Measurements from ENCODE around the gene SLC35A3.
"Not testable (repeated sequence)": the region's sequence is repeated elsewhere in the genome, so short reads cannot be mapped to it uniquely, and the experiment has no call there.

Gene SLC35A3

GRCh38 chr1:99969729-99970621 is at the start of gene SLC35A3:
Gene SLC35A3, plus strand, starts transcription at chr1:99969996. Its CDS starts 23,559 bp downstream, at chr1:99993555.
- DNase-seq, result peak; percentile 83

DNA sequence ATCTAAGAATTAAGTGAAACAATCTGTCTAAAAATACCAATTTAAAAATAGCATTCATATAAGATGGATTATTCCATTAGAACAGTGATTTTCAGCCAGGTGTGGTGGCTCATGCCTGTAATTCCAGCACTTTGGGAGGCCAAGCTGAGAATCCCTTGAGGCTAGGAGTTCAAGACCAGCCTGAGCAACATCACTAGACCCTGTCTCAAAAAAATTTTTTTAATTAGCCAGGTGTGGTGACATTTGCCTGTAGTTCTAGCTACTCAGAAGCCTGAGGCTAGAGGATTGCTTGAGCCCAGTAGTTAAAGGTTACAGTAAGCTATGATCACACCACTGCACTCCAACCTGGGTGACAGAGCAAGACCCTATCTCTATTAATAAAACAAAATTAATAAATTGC is 35.0 kb upstream of the SLC35A3 start:
- no peak for DNase-seq

- no peak for DNase-seq
These were observed 34.3 kb upstream of the SLC35A3 start for GRCh38 chr1:99935534-99935933.

- DNase-seq, result no peak
These were observed 33.7 kb upstream of the SLC35A3 start for GRCh38 chr1:99936071-99936470.

- no peak for DNase-seq
These were observed 27.1 kb upstream of the SLC35A3 start for GRCh38 chr1:99942723-99943122.

GRCh38 chr1:99943223-99943794 is 26.5 kb upstream of the SLC35A3 start:
- DNase-seq, result no peak

DNA sequence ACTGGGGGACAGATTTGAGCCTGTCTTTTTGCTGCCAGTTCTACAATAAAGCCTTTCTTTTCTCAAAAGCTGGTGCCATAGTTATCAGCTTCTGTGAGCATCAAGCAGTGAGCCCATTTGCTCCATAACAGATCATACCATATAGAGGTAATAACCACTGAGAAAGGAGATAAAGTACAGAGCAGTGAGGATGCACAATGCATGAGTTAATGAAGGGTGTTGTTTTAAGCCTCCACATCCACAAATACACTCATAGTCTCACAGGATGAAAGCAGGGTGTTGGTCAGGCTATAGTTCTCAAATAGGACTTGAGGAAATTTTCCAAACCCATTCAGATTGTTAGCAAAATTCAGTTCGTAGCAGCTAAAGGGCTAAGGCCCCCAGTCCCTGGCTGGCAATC is 25.6 kb upstream of the SLC35A3 start:
- no peak for DNase-seq

DNA sequence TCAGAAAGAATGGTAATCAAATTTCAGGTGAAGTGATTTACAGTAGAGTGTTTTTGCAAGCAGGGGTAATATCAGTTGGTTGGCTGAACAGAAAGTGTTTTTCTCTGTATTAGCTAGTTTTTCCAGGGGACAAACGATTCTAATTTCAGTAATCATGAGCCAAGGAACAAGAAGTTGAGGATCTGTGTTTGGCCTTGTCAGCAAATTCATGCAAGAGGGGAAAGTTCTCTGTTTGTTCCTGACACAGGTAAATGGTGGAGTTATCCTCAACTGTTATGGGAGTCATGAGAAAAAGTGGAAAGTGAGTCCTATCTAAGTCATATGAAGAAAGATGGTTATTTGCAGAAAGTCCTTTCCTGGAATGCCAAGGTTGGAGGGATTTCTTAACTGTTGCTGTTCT is 24.6 kb upstream of the SLC35A3 start:
- no peak for DNase-seq

DNA sequence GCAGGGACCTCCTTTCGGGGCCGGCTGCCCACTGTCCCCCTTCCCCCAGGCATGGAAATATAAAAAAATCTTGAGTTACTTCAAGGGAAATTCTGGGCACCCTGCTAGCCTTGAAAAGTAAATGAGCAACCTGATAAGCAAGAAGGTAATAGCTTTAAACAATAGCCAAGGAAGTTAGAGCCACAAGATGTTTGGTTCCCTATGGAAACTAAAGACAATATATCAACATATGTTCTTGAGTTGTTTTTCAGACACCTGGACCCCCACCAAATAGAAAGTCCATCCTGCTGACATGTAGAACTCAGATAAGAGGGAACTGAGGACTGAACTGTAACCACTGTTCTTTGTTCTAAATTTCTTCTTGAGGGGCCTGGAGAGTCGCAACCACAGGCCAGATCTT is 19.3 kb upstream of the SLC35A3 start:
- DNase-seq, result no peak

- DNase-seq, result no peak
These were observed 17.3 kb upstream of the SLC35A3 start for GRCh38 chr1:99952522-99952921.

- no peak for DNase-seq
These were observed 14.4 kb upstream of the SLC35A3 start for GRCh38 chr1:99955375-99955774.

GRCh38 chr1:99956755-99957154 is 13.0 kb upstream of the SLC35A3 start:
- DNase-seq, result no peak

- no peak for DNase-seq
These were observed 12.0 kb upstream of the SLC35A3 start for GRCh38 chr1:99957818-99958217.

GRCh38 chr1:99959189-99959705 is 10.5 kb upstream of the SLC35A3 start:
- not testable (repeated sequence) for DNase-seq

GRCh38 chr1:99960260-99960659 is 9.5 kb upstream of the SLC35A3 start:
- DNase-seq, result not testable (repeated sequence)

- no peak for DNase-seq
These were observed 6.6 kb upstream of the SLC35A3 start for GRCh38 chr1:99963041-99963795.

DNA sequence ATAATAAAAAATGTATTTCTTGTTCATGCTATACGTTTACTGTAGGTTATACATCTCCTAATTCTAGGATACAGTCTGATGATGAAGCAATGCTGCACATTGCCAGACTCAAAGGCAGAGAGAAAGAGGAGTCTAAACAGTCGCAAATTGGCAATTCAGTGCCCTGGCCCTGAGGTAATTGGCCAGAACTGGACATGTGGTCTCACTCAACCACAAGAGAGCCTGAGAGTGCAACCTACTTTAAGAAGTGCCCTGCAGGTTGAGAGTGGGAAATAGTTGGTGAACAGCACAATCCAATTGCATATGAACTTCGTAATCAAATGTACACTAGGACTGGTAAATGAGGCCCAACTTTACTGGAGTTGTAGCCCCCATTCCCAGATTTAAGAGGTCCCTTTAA is 5.0 kb upstream of the SLC35A3 start:
- no peak for DNase-seq

DNA sequence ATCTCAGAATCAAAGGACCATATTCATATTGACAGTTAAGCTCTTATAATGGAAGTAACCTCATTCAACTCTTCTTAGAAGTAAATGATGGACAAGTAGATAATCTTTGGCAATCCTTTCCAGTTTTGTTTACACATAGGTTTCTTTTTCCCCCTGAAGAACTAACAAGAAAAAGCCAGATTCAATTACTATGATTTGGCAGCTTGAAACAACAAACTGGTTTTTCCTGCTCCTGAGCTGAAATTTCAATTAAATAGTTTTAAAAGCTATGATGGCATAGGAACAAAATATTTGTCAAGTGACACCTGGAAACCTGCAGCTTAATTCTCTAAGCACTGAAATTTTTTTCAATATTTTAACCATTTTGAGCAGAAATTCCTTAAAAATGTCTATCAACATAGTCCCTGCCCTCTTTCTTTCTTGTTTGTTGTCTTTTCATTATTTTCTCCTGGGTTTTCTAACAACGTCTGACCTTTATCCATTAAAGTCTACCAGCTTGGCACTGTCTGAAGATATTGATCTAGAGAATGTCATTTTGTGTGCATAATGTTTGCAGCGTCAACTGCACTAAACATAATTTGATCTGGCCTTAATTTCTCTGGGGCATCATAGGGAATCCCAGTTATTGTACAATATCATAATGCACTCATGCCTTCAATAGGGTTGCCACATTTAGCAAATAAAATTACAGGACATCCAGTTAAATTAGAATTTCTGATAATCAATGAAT is 4.0 kb upstream of the SLC35A3 start:
- DNase-seq, result no peak

DNA sequence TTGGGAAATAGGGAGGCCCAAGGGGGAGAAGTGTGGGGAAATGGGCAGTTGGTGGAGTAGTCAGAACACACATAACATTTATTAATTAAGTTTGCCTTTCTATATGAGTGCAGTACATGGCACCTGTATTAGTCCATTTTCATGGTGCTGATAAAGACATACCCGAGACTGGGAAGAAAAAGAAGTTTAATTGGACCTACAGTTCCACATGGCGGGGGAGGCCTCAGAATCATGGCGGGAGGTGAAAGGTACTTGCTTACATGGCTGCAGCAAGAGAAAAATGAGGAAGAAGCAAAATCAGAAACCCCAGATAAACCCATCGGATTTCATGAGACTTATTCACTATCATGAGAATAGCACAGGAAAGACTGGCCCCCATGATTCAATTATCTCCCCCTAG is 1.6 kb upstream of the SLC35A3 start:
- DNase-seq, result no peak

GRCh38 chr1:99969260-99969728 is 502 bp upstream of the SLC35A3 start:
- DNase-seq, result no peak

DNA sequence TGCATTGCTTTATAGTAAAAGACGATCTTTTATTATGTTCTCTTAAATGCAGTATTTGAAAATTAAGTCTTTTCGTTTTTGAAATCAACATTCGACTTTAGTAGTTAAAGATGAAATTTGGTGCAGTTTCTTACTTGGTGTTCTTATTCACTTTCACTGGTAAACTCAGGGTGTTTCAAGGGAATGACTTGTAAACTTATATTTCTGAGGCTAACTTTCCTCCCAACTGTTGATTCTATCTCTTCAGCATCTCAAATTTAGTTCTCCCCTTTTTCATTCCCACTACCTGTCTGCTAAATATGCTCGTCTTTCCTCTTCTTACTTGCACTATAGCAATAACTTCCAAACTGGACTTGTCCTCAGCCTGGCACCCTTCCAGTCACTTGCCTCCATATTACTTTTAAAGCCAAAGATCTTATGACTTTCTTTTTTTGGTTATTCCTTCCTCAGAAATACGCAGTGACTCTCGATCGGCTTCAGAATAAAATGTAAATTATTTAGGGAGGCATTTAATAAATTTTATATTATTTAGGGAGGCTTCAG is 988 bp downstream of the SLC35A3 start:
- DNase-seq, result no peak

- DNase-seq, result not testable (repeated sequence)
These were observed 2.3 kb downstream of the SLC35A3 start for GRCh38 chr1:99972066-99972465.
